Tibial artery (tissue), 4 donors: Measurements from ENCODE around the gene PAM.

Experiments
- DNase-seq, 2 donors: peaks; one replicate each; pipeline ENCODE4 v3.0.0-alpha.2; 2019
- H3K27ac ChIP-seq, 2 donors: fragments of 200-600 bp; sonication (generic) in 1 of 2; 1 replicate in 1 of 2; 2 replicates in 1 of 2; pipeline ENCODE4 v1.5.1; 2018 to 2019; ENCODE audit warnings: mild to moderate bottlenecking in 1 of 2
- H3K27me3 ChIP-seq, 2 donors: fragments of 200-600 bp; sonication (generic) in 1 of 2; one replicate each; pipeline versions ENCODE4 v1.5.1 to v1.6.0; 2016 to 2019
- H3K36me3 ChIP-seq, 3 donors: fragments of 200-600 bp; sonication (generic) in 2 of 3; one replicate each; pipeline ENCODE4 v1.5.1; 2016 to 2019; ENCODE audit warnings: mild to moderate bottlenecking in 2 of 3
- H3K4me1 ChIP-seq, 4 donors: fragments of 200-600 bp; sonication (generic) in 2 of 4; 1 replicate in 3 of 4; 2 replicates in 1 of 4; pipeline ENCODE4 v1.5.1; 2016 to 2019
- H3K4me3 ChIP-seq, 2 donors: fragments of 200-600 bp; sonication (generic) in 1 of 2; 1 replicate in 1 of 2; 2 replicates in 1 of 2; pipeline ENCODE4 v1.5.1; 2018 to 2019; ENCODE audit warnings: mild to moderate bottlenecking in 2 of 2
- H3K9me3 ChIP-seq, 3 donors: fragments of 200-600 bp; sonication (generic) in 1 of 3; one replicate each; pipeline ENCODE4 v1.5.1; 2016 to 2019
- intact Hi-C: fragments of 100-400 bp; cut with DNase I; formaldehyde crosslinking; loops from one replicate; pipeline ENCODE4 v1.15.0; 2023; ENCODE audit warnings: low total_unique reads
- TF ChIP-seq, protein P1 (sequence below), 2 experiments: fragments of 200-600 bp in 1 of 2; fragments of 450-650 bp in 1 of 2; IDR thresholded peaks; one replicate each; pipeline ENCODE4 v1.5.1; 2017 to 2019; ENCODE audit warnings: antibody characterized with exemption in 2 of 2, mild to moderate bottlenecking in 1 of 2, moderate library complexity in 1 of 2

Gene PAM

DNA sequence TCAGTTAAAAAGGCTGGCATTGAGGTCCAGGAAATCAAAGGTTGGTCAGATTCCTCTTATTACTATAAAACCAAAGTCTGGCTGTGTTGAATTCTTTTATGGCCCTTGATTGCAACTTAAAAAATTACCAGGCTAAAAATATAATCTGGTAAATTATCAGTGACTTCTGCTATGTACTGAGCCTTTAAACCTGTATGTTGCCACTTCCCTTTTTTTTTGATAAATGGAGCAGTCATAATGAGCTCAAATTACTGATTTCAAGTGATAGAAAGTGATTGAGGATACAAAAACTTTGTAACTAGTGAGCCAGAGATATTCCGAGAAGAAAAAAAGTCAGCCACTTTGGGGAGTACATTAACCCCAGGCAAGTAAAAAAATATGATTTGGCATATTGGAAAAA is 264.7 kb downstream of the PAM start:
- H3K9me3 ChIP-seq = no peaks in the 10 kb centered on the region
- TF ChIP-seq, protein P1, sequence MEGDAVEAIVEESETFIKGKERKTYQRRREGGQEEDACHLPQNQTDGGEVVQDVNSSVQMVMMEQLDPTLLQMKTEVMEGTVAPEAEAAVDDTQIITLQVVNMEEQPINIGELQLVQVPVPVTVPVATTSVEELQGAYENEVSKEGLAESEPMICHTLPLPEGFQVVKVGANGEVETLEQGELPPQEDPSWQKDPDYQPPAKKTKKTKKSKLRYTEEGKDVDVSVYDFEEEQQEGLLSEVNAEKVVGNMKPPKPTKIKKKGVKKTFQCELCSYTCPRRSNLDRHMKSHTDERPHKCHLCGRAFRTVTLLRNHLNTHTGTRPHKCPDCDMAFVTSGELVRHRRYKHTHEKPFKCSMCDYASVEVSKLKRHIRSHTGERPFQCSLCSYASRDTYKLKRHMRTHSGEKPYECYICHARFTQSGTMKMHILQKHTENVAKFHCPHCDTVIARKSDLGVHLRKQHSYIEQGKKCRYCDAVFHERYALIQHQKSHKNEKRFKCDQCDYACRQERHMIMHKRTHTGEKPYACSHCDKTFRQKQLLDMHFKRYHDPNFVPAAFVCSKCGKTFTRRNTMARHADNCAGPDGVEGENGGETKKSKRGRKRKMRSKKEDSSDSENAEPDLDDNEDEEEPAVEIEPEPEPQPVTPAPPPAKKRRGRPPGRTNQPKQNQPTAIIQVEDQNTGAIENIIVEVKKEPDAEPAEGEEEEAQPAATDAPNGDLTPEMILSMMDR (IDR thresholded peaks at IDR 0.05) = no peak
- peaks cover 0 to 33% (median 12%) of the 10 kb centered on the region in 4 donors for H3K4me1 ChIP-seq
- intact Hi-C loops = no loop called here
- H3K4me3 ChIP-seq = no peak overlapping the region
- no peak for DNase-seq
- no peak overlapping the region for H3K27ac ChIP-seq
- no peaks in the 10 kb centered on the region for H3K27me3 ChIP-seq
- peaks cover 12 to 41% (median 20%) of the 10 kb centered on the region in 3 donors for H3K36me3 ChIP-seq

DNA sequence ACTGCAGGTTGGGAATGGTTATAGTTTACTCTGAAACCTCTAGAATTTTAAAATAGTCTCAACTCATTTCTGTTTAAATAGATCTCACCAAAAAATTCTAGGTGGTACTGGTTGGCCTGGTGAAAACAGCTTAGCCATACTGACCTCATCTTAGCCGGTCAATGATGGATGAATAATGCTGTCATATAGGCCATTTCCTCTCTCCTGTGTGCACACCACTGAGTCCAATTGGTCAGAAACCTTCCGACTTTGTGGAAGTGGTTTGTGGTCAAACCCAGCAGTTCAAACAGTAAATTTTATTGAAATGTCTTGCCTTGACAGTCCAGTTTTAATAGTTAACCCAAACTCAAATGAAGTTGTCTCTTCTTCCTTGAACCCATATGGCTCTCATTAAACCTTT is 266.2 kb downstream of the PAM start:
- H3K27me3 ChIP-seq = no peaks in the 10 kb centered on the region
- H3K9me3 ChIP-seq = no peaks in the 10 kb centered on the region
- TF ChIP-seq, protein P1 (IDR thresholded peaks at IDR 0.05) = no peak
- H3K4me1 ChIP-seq = peaks cover 0 to 18% (median 6%) of the 10 kb centered on the region in 4 donors
- no peak overlapping the region for H3K27ac ChIP-seq
- no peak overlapping the region for H3K4me3 ChIP-seq
- intact Hi-C loops = no loop called here
- DNase-seq = no peak
- H3K36me3 ChIP-seq = peaks cover 12 to 49% (median 24%) of the 10 kb centered on the region in 3 donors

DNA sequence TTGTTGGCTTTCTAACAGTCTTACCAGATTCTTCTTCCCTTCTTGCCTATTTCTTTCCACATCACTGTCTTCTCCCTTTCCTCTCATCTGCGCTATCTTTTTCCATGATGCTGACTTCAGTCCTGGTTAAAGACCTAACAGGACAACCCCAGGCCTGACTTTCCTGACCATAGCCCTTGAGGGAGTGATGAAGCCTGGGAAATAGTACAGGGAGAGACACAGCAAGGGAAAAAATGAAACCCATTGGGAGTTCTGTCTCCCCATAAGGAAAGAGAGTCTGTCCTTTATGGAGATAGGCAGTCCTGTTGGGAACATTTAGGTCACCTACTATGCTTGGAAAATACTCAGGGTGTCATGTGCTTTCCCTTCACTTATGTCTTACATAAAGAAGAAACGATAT is 272.2 kb downstream of the PAM start:
- H3K9me3 ChIP-seq = no peaks in the 10 kb centered on the region
- no peaks in the 10 kb centered on the region for H3K4me1 ChIP-seq
- DNase-seq = no peak
- TF ChIP-seq, protein P1 (IDR thresholded peaks at IDR 0.05) = no peak
- no peak overlapping the region for H3K4me3 ChIP-seq
- no peak overlapping the region for H3K27ac ChIP-seq
- H3K27me3 ChIP-seq = no peaks in the 10 kb centered on the region
- intact Hi-C loops = no loop called here
- H3K36me3 ChIP-seq = peaks cover 25 to 45% (median 42%) of the 10 kb centered on the region in 3 donors

- no peak overlapping the region for H3K4me3 ChIP-seq
- H3K27me3 ChIP-seq = no peaks in the 10 kb centered on the region
- intact Hi-C loops = no loop called here
- H3K4me1 ChIP-seq = no peaks in the 10 kb centered on the region
- H3K27ac ChIP-seq = no peak overlapping the region
- no peak for DNase-seq
- TF ChIP-seq, protein P1 (IDR thresholded peaks at IDR 0.05) = no peak
- peaks cover 32 to 45% (median 37%) of the 10 kb centered on the region in 3 donors for H3K36me3 ChIP-seq
- no peaks in the 10 kb centered on the region for H3K9me3 ChIP-seq
Measured at GRCh38 chr5:103031607-103032006, 276.5 kb downstream of the PAM start.

DNA sequence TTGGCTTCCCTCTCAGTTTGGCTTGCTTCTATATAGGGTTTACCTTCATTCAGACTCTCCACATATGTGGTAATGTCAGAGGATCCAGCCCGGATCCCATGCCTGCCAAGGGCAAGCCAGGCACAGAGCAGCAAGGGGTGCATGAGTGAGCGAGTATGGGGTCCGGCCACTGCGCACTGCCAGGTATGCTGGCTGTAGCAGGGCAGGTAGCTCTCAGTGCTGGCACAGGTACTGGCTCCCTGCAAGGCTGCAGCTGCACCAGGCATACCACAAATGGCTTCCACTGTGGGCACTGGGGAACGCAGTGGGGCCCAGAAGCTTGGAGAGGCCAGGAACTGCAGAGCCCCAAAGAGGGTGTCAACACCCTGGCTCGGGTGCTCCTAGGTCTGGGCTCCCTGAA is 278.6 kb downstream of the PAM start:
- H3K9me3 ChIP-seq = no peaks in the 10 kb centered on the region
- TF ChIP-seq, protein P1 (IDR thresholded peaks at IDR 0.05) = no peak
- no peaks in the 10 kb centered on the region for H3K27me3 ChIP-seq
- H3K36me3 ChIP-seq = peaks cover 21 to 28% (median 25%) of the 10 kb centered on the region in 3 donors
- H3K4me1 ChIP-seq = no peaks in the 10 kb centered on the region
- intact Hi-C loops = no loop called here
- no peak overlapping the region for H3K4me3 ChIP-seq
- no peak overlapping the region for H3K27ac ChIP-seq
- no peak for DNase-seq
